EH (cell line): Measurements from ENCODE around the gene CEACAM7.
A peak's percentile ranks its signal among the peaks of the same experiment; 100 is the strongest.

Experiments used
- DNase-seq: peaks from one replicate; pipeline ENCODE4 v3.0.0-alpha.2; 2015; ENCODE audit warnings: low read depth

The CEACAM7 gene

DNA sequence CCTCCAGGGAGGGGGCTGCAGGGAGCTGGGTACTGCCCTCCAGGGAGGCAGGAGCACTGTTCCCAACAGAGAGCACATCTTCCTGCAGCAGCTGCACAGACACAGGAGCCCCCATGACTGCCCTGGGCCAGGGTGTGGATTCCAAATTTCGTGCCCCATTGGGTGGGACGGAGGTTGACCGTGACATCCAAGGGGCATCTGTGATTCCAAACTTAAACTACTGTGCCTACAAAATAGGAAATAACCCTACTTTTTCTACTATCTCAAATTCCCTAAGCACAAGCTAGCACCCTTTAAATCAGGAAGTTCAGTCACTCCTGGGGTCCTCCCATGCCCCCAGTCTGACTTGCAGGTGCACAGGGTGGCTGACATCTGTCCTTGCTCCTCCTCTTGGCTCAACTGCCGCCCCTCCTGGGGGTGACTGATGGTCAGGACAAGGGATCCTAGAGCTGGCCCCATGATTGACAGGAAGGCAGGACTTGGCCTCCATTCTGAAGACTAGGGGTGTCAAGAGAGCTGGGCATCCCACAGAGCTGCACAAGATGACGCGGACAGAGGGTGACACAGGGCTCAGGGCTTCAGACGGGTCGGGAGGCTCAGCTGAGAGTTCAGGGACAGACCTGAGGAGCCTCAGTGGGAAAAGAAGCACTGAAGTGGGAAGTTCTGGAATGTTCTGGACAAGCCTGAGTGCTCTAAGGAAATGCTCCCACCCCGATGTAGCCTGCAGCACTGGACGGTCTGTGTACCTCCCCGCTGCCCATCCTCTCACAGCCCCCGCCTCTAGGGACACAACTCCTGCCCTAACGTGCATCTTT is 12.5 kb upstream of the CEACAM7 start:
- no peak for DNase-seq

DNA sequence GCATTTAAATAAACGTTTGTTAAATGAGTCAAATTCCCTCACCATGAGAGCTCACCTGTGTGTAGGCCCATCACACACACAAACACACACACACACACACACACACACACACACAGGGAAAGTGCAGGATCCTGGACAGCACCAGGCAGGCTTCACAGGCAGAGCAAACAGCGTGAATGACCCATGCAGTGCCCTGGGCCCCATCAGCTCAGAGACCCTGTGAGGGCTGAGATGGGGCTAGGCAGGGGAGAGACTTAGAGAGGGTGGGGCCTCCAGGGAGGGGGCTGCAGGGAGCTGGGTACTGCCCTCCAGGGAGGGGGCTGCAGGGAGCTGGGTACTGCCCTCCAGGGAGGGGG is 11.9 kb upstream of the CEACAM7 start:
- no peak for DNase-seq

DNA sequence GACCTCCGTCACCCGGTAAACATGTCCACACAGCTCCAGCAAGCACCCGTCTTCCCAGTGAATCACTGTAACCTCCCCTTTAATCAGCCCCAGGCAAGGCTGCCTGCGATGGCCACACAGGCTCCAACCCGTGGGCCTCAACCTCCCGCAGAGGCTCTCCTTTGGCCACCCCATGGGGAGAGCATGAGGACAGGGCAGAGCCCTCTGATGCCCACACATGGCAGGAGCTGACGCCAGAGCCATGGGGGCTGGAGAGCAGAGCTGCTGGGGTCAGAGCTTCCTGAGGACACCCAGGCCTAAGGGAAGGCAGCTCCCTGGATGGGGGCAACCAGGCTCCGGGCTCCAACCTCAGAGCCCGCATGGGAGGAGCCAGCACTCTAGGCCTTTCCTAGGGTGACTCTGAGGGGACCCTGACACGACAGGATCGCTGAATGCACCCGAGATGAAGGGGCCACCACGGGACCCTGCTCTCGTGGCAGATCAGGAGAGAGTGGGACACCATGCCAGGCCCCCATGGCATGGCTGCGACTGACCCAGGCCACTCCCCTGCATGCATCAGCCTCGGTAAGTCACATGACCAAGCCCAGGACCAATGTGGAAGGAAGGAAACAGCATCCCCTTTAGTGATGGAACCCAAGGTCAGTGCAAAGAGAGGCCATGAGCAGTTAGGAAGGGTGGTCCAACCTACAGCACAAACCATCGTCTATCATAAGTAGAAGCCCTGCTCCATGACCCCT is 11.3 kb upstream of the CEACAM7 start:
- DNase-seq = no peak

DNA sequence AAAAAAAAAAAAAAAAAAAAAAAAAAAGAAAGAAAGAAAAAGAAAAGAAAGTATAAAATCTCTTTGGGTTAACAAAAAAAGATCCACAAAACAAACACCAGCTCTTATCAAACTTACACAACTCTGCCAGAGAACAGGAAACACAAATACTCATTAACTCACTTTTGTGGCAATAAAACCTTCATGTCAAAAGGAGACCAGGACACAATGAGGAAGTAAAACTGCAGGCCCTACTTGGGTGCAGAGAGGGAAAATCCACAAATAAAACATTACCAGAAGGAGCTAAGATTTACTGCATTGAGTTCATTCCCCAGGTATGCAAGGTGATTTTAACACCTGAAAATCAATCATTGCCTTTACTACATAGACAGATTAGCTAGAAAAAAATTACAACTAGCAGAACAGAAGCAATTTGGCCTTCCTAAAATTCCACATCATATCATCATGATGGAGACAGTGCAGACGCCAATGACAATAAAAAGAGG is 10.7 kb upstream of the CEACAM7 start:
- DNase-seq = no peak

DNA sequence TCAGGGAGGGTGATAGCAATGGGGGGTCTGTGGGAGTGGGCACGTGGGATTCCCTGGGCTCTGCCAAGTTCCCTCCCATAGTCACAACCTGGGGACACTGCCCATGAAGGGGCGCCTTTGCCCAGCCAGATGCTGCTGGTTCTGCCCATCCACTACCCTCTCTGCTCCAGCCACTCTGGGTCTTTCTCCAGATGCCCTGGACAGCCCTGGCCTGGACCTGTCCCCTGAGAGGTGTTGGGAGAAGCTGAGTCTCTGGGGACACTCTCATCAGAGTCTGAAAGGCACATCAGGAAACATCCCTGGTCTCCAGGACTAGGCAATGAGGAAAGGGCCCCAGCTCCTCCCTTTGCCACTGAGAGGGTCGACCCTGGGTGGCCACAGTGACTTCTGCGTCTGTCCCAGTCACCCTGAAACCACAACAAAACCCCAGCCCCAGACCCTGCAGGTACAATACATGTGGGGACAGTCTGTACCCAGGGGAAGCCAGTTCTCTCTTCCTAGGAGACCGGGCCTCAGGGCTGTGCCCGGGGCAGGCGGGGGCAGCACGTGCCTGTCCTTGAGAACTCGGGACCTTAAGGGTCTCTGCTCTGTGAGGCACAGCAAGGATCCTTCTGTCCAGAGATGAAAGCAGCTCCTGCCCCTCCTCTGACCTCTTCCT is 9.3 kb upstream of the CEACAM7 start:
- no peak for DNase-seq

DNA sequence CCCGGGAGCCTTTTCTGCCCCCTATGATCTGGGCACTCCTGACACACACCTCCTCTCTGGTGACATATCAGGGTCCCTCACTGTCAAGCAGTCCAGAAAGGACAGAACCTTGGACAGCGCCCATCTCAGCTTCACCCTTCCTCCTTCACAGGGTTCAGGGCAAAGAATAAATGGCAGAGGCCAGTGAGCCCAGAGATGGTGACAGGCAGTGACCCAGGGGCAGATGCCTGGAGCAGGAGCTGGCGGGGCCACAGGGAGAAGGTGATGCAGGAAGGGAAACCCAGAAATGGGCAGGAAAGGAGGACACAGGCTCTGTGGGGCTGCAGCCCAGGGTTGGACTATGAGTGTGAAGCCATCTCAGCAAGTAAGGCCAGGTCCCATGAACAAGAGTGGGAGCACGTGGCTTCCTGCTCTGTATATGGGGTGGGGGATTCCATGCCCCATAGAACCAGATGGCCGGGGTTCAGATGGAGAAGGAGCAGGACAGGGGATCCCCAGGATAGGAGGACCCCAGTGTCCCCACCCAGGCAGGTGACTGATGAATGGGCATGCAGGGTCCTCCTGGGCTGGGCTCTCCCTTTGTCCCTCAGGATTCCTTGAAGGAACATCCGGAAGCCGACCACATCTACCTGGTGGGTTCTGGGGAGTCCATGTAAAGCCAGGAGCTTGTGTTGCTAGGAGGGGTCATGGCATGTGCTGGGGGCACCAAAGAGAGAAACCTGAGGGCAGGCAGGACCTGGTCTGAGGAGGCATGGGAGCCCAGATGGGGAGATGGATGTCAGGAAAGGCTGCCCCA is 8.5 kb upstream of the CEACAM7 start:
- DNase-seq = peak; percentile 26

DNA sequence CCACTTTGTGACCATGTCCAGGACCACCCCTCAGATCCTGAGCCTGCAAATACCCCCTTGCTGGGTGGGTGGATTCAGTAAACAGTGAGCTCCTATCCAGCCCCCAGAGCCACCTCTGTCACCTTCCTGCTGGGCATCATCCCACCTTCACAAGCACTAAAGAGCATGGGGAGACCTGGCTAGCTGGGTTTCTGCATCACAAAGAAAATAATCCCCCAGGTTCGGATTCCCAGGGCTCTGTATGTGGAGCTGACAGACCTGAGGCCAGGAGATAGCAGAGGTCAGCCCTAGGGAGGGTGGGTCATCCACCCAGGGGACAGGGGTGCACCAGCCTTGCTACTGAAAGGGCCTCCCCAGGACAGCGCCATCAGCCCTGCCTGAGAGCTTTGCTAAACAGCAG is 7.7 kb upstream of the CEACAM7 start:
- no peak for DNase-seq

DNA sequence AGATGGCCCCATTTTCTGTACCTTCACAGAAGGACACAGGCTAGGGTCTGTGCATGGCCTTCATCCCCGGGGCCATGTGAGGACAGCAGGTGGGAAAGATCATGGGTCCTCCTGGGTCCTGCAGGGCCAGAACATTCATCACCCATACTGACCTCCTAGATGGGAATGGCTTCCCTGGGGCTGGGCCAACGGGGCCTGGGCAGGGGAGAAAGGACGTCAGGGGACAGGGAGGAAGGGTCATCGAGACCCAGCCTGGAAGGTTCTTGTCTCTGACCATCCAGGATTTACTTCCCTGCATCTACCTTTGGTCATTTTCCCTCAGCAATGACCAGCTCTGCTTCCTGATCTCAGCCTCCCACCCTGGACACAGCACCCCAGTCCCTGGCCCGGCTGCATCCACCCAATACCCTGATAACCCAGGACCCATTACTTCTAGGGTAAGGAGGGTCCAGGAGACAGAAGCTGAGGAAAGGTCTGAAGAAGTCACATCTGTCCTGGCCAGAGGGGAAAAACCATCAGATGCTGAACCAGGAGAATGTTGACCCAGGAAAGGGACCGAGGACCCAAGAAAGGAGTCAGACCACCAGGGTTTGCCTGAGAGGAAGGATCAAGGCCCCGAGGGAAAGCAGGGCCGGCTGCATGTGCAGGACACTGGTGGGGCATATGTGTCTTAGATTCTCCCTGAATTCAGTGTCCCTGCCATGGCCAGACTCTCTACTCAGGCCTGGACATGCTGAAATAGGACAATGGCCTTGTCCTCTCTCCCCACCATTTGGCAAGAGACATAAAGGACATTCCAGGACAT is 7.0 kb upstream of the CEACAM7 start:
- DNase-seq = no peak

DNA sequence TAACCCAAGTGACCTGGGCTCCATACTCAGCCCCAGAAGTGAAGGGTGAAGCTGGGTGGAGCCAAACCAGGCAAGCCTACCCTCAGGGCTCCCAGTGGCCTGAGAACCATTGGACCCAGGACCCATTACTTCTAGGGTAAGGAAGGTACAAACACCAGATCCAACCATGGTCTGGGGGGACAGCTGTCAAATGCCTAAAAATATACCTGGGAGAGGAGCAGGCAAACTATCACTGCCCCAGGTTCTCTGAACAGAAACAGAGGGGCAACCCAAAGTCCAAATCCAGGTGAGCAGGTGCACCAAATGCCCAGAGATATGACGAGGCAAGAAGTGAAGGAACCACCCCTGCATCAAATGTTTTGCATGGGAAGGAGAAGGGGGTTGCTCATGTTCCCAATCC is 6.1 kb upstream of the CEACAM7 start:
- no peak for DNase-seq

DNA sequence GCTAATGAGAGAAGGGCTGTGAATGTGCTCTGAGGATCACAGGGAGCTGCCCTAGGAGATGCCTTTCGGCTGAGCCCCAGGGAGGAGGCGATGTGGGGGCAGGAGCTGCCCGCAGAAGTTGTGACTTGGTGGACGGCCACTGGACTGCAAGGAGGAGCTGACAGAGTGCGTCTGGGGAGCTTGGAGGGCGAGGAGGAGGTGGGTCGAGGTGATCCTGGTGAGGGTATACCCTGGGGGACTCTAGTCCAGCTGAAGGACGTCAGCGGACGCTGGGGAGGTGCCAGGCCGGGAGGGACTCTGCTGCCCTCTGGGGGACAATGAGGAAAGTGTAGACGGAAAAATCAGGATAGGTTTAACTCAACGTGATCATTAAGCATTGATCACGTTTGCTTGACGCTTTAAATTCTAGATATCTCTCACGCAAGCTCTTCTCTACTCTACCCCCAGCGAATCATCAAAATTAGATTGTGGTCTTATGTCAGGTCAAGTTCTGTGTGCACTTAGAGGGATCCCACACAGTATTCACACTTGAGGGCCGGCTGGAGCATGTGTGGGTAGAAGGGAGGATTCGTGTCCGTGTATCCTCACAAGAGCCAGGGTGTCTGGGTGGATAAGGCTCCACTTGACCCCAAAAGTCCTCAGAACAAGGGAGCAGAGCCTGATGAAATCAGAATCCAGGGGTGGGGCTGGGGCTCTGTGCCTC is 3.3 kb upstream of the CEACAM7 start:
- DNase-seq = peak; percentile 8

DNA sequence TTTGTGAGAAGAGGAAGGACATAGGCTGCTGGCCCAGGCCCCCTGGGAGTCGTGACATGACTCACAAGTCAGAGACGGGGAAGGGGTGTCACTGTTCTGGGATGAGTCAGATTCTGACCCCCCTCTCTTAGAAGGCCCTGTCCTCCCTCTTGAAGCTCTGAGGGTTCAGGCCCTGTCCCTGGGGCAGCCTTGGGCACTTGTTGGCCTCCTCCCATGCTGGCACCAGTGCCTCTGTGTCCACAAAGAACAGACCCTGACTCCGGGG is 2.7 kb upstream of the CEACAM7 start:
- DNase-seq = no peak

DNA sequence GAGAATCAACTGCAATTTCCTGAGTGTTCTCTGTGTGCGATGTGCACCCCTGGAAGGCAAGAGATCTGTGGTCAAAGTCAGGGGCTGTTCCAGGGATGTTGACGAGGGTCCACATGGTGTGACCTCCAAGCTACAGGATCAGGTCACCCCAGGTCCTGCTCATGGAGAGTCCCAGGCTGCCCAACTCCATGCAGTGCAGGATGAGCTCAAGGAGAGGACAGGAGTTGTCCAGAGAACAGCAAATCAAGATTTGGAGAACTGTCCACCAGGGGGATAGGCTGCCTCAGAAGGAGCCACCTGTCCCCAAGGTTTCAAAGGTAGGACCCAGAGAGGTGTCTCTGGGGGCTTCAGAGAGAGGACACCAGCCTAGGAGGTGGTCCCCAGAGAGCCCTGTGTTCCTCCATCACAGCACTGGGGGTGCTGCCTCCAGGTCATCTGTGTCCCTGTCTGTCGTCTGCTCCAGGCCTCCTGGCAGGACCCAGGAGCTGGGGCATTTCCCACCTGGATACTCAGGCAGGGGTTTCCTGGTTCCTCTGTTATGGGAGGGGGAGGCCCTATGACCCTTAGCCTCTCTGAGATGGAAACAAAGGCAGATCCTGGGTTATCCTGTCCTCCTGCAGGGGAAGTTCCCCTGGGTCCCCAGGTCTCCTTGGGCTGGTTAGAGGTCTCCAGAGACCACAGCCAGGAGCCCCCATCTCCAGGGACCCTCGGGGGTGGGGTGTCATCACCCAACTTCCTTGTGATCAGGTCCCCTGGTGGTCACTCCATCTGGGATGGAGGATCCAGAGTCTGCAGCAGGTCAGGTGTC is 2.1 kb upstream of the CEACAM7 start:
- no peak for DNase-seq

DNA sequence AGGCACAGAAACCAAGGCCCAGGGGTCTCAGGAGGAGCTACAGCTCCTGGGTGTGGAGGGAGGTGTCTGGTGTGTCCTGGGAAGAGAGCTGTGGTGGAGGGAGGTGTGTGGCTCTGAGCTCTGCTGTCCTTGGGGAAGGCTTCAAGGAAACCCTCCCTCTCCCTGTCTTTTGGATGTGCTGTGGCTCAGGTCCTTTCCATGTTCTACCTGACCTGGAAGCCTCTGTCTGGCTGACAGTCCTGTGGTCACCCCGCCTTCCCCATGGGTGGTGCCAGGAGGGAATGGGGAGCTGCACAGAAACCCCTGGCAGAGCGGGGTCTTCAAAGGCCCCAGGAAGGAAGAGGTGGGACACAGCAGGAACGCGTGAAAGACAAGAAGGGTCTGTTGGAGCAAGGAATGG is 617 bp upstream of the CEACAM7 start:
- DNase-seq = no peak

DNA sequence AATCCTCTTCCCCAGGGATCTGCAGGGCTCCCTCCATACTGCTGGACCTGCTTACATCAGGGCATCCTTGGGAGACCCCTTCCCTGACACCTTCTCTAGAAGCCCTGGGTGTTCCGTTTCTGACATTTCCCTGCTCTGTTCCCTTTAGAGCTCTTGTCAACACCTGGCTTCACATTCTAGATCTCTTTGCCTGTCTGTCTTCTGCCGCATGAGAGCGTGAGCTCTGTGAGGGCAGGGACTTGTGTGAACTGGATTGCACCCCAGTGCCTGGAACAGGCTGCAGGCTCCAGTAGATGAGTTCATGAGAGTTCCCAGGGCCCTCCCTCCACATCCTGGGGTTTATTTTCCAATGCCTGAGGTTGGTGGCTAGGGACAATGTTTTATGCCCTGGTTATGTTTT is 651 bp downstream of the CEACAM7 start:
- DNase-seq = no peak

DNA sequence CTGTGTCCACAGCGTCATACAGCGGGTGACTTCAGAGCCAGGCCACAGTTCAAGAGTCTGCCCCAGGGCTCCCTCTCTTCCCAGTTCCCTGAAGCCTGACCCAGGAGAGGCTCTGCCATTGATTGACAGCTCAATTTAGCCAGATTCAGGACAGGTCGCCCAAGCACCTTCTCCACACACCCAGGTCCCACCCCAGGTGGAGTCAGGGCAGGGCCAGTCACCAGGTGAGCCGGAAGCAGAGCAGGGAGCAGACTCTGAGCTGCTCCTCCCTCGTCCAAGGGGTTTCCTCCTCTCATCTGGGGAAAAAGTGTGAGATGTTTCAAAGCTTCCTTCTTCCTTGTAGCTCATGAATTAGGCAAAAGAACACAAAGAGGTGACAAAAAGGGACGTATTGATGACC is 5.6 kb downstream of the CEACAM7 start:
- DNase-seq = no peak

DNA sequence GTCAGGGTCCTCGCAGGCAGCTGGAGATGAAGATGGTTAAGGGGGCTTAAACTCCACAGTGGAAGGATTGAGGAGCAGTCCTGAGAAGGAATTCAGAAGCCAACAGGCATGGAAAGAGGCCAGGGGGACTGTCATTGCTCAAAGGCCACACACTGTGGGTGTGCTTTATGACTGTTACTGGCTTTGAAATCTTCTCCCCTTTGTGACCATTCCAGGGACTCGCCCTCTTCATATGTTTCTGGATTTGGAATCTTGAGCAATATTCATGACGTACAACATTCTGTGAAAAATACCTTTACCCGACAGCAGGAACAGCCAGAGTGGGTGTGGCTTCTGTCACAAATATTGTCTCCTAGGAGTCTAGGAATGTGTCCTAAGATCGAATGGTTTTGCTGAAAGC is 16.6 kb downstream of the CEACAM7 start:
- DNase-seq = no peak

DNA sequence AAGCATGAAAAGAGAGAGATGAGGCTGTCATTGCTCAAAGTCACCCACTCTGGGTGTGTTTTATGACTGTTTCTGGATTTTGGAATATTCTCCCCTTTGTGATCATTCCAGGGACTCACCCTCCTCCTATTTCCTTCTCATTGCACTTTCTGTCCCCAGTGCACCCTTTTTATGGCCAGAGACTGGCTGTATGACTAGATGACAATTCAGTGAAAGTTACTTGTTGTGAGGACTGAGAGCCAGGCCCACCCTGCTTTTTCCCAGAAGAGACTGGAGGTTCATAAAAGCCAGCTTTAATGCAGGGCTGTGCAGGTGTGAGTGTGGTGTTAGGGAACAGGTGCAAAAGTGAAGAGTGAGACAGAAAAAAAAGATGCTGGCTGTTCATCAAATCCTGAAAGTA is 17.3 kb downstream of the CEACAM7 start:
- DNase-seq = no peak

DNA sequence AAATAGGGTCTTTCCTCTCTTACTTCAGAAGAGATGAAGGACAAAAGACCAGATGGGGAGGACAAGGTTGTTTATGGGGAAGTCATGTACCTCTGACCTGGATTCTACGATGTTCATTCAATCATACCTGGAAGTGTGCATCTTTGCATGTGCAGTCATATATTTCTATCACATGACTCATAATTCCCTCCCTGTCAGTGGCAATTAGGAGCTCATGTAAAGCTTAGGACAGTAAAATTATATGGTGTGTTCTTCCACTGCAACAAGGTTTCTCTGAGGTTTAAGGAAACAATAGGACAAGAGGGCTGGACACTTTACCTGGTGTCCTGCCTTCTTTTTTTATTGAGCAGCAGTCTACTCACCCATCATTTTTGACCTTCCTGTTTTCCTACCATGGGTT is 19.8 kb downstream of the CEACAM7 start:
- DNase-seq = no peak

DNA sequence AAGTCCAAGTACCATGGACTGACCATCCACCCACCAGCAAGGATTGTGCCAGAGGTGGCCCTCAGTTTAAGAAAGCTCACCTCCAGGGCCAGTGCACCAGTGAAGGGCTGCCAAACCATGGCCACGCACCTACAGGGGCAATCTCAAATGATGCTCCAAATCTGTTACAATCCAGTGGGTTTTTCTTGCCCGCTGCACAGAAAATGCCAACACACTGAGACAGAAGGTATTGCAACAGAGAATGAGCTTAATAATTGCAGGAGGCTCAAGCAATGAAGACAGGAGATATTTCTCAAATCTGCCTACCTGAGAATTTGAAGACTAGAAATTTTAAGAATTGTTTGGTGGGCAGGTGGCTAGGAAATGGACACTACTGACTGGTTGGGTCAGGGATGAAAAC is 22.0 kb downstream of the CEACAM7 start:
- no peak for DNase-seq

DNA sequence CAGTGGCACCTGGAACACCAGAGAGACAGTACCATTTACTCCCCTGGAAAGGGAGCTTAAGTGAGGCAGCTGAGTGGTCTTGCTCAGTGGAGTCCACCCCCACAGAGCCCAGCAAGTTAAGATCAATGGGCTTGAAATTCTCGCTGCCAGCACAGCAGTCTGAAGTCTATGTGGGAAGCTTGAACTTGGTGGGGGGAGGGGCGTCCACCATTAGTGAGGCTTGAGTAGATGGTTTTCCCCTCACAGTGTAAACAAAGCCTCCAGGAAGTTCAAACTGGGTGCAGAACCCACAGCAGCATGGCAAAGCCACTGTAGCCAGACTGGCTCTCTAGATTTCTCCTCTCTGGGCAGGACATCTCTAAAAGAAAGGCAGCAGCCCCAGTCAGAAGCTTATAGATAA is 30.9 kb downstream of the CEACAM7 start:
- no peak for DNase-seq
